RWPE1 (cell line): ENCODE results near the gene KIRREL3.

Experiments used
- CTCF ChIA-PET: fragments of 350-600 bp; sonication (Branson Sonifier 250); formaldehyde crosslinking; extraction: SDS; loops from one replicate; lab custom pipeline; 2021; lab: Yijun Ruan, JAX
- POLR2A ChIA-PET: fragments of 400-600 bp; formaldehyde crosslinking; extraction: SDS; loops from one replicate; lab custom pipeline; 2020; ENCODE audit warnings: antibody characterized with exemption; ENCODE audit not compliant: low non-redundant PET; lab: Yijun Ruan, JAX
- DNase-seq: peaks from one replicate; pipeline ENCODE4 v3.0.0; 2012; ENCODE audit warnings: low spot score
- H3K27ac ChIP-seq: fragments of 450-650 bp; 2 replicates; pipeline ENCODE4 v1.5.1; 2017
- CTCF ChIP-seq: fragments of 450-650 bp; conservative IDR thresholded peaks from 2 replicates; pipeline ENCODE4 v1.5.1; 2017; ENCODE audit warnings: low read depth, mild to moderate bottlenecking

The KIRREL3 gene

DNA sequence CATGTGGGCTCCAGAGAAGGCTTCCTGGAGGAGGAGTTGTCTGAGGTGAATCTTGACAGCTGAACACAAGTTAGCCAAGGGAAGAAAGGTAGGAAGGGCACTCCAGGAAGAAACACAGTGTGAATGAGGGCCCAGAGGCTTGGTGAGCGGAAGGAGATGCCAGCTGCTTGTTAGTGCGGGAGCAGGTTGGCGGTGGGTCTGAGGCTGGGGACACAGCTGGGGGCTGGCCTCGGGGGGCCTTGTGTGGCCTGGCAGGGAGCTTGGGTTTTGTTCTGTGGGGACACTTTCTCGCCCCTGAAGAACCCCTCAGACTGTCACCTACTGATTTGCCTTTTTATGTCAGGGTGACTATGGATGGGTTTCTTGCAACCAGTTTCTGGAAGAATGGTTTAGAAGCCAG lies 485.1 kb downstream of the KIRREL3 start:
- TF ChIP-seq CTCF: no peak
- CTCF ChIA-PET: no interaction called here
- no peak for DNase-seq
- POLR2A ChIA-PET: no interaction called here
- no peak overlapping the region for H3K27ac ChIP-seq

GRCh38 chr11:126514061-126514693 lies 486.4 kb downstream of the KIRREL3 start:
- no peak overlapping the region for H3K27ac ChIP-seq
- DNase-seq: no peak
- ChIA-PET POLR2A (no interaction called here), CTCF (interaction anchor here (1.0 kb wide), 1 partner anchor 31 kb away, joined by 3 read pairs; no protein-coding TSS in a partner anchor)
- TF ChIP-seq CTCF: no peak

DNA sequence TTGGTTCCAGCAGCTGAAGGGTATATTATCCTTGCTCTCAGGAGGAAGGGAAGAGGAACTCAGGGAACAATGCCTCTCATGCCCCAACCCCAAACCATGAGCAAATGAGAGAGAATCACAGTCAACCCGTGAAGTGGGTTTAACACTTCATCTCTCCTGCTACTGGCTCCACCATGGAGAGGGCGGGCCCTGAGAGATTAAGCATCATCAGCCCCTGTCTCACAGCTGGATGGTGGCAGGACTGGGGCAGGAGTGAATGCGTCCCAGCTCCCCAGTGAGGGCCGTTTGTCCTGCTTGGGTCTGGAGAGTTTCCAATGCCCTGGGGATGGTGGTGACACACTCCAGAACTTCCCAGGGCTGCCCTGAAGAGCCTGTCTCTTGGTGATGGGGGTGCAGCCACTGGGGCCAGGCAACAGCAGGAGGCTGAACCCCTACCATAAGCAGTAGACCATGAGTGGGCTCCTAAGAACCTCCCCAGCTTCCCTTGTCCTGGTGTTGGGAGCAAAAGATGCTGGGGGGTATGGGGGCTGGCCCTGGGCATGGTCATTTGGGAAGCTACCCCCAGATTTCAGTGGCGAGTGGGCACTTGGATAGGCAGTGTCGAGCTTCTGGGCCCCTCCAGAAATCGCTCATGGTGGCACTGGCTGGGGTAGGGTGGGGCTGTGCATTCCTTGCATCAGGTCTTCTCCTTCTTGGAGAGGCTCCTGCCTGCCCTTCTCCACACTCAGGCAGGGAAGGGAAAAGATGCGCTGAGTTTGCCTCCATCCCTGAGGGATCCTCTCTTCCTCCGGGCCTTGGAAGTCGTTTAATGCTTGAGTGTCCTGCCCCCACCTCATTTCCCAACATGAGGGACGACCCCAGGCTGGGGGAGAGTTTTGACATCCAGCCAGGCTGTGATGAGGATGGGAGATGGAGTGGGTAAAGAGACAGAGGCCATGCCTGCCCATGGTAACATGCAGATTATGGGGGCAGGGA lies 487.5 kb downstream of the KIRREL3 start:
- POLR2A ChIA-PET: no interaction called here
- DNase-seq: no peak
- TF ChIP-seq CTCF: no peak
- no peak overlapping the region for H3K27ac ChIP-seq
- CTCF ChIA-PET: interaction anchor here (0.6 to 1.2 kb wide), 3 partner anchors 23 to 187 kb away, joined by 3 read pairs; no protein-coding TSS in a partner anchor

- POLR2A ChIA-PET: no interaction called here
- DNase-seq: no peak
- CTCF ChIA-PET: interaction anchor here (0.6 to 1.2 kb wide), 2 partner anchors 22 to 187 kb away, joined by 3 read pairs; no protein-coding TSS in a partner anchor
- no peak for TF ChIP-seq CTCF
- H3K27ac ChIP-seq: no peak overlapping the region
Measured at GRCh38 chr11:126512251-126512650, 488.3 kb downstream of the KIRREL3 start.

GRCh38 chr11:126511475-126512115 lies 489.0 kb downstream of the KIRREL3 start:
- H3K27ac ChIP-seq: no peak overlapping the region
- ChIA-PET CTCF (no interaction called here), POLR2A (no interaction called here)
- no peak for DNase-seq
- TF ChIP-seq CTCF: no peak
